GM12891 (cell line): Measurements from ENCODE around the gene RCVRN.

Experiments
- POLR2A ChIP-seq: IDR thresholded peaks from 2 replicates; pipeline ENCODE4 v1.6.1; 2011; ENCODE audit warnings: low read depth, low read length, control low read depth
- POLR2AphosphoS5 ChIP-seq: IDR thresholded peaks from 2 replicates; pipeline ENCODE4 v1.6.1; 2011; ENCODE audit warnings: low read depth, low read length, control low read depth
- TAF1 ChIP-seq: IDR thresholded peaks from 2 replicates; pipeline ENCODE4 v1.6.1; 2011; ENCODE audit warnings: low read depth, low read length, control low read depth

GRCh38 chr17:9932491-9932890, 27.4 kb upstream of the RCVRN start:
- TF ChIP-seq POLR2A (no peak), POLR2AphosphoS5 (no peak), TAF1 (no peak)
